ENCODE data around the gene DDX54. TPM values are rescaled to one million over a fixed set of nuclear protein-coding genes. Genes with fewer than 3 reads are reported as not detected.

Gene DDX54
- total RNA-seq, 1 experiment from 2014 or later, result 80.1 TPM

DNA sequence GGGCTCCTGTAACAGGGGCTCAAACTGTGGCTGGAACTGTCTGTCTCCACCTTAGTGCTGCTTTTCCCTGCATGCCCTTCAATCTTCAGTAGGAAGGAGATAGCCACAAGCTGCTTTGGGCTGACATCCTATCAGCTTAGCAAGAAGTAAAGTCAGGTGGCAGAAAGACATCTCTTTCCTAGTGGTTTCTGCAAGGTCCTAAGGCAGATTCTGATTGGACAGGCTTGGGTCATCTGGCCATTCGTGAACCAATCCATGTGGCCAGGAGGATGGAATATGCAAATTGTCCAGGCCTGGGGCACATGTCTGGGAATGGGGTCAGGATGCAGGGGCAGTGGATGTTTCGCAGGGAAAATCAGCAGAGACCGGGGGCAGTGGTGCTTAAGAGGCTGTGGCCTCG lies 5.5 kb upstream of the DDX54 start:
- Histone ChIP-seq H3K4me1 (replicated peaks; ENCODE audit: insufficient read depth) (peaks cover 42% of the 10 kb centered on the region), H3F3A (ENCODE audit: insufficient read depth, low read depth) (peaks cover 68% of the 10 kb centered on the region), H2AFZ (no peak overlapping the region), H3K27ac (no peak overlapping the region), H3K4me3 (no peak overlapping the region), H3K4me2 (no peak overlapping the region), H3K9me2 (ENCODE audit: insufficient read depth) (no peaks in the 10 kb centered on the region), H3K79me2 (ENCODE audit: low read depth) (peaks cover 20% of the 10 kb centered on the region), H3K9me3 (ENCODE audit: insufficient read depth, low read depth) (no peaks in the 10 kb centered on the region), H4K20me1 (ENCODE audit: insufficient read depth) (no peaks in the 10 kb centered on the region), H3K27me3 (ENCODE audit: insufficient read depth, low read depth) (no peaks in the 10 kb centered on the region), H3K36me3 (ENCODE audit: low read depth) (peaks cover 15% of the 10 kb centered on the region)
- POLR2A ChIA-PET (ENCODE audit: unreplicated experiment), result no interaction called here
- TF ChIP-seq, protein P1, sequence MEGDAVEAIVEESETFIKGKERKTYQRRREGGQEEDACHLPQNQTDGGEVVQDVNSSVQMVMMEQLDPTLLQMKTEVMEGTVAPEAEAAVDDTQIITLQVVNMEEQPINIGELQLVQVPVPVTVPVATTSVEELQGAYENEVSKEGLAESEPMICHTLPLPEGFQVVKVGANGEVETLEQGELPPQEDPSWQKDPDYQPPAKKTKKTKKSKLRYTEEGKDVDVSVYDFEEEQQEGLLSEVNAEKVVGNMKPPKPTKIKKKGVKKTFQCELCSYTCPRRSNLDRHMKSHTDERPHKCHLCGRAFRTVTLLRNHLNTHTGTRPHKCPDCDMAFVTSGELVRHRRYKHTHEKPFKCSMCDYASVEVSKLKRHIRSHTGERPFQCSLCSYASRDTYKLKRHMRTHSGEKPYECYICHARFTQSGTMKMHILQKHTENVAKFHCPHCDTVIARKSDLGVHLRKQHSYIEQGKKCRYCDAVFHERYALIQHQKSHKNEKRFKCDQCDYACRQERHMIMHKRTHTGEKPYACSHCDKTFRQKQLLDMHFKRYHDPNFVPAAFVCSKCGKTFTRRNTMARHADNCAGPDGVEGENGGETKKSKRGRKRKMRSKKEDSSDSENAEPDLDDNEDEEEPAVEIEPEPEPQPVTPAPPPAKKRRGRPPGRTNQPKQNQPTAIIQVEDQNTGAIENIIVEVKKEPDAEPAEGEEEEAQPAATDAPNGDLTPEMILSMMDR (conservative IDR thresholded peaks at IDR 0.05), result no peak
- no peak for TF ChIP-seq EZH2 (IDR thresholded peaks at IDR 0.05; ENCODE audit: low read depth)
- BruUV-seq (replicated peaks), result no TSS peak
- DNase-seq, result no peak
- CTCF ChIA-PET, result interaction anchor here (0.5 kb wide), 1 partner anchor 24 kb away, joined by 3 read pairs; no protein-coding TSS in a partner anchor
- intact Hi-C loops (cut with micrococcal nuclease; ENCODE audit: unreplicated experiment), result no loop called here

DNA sequence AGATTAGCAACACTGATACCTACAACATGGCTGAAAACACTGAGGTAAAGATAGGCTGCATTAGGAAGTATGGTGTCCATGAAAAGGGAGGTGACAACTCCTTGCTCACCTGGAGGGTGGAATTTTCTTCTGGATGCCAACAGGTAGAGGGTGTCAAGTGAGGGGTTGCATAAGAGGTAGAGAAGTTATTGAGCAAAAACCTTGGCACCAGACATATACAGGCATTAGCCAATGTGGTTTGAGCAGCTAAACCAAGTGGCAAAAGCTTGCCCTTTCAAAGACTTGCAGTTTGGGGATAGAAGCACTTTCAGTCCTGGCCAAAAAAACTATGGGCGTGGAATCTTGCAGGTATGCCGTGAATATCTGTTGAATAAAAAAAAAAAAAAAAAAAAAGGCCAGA lies 4.1 kb upstream of the DDX54 start:
- no TSS peak for BruUV-seq (replicated peaks)
- H3K27me3 ChIP-seq (ENCODE audit: insufficient read depth, low read depth), result no peaks in the 10 kb centered on the region
- H4K20me1 ChIP-seq (ENCODE audit: insufficient read depth), result 0 out of 2 replicates have a peak, but pooled peaks cover under 1% of the 10 kb centered on the region
- ChIA-PET POLR2A (ENCODE audit: unreplicated experiment) (interaction anchor here (0.5 kb wide), 1 partner anchor 17 kb away, joined by 32 read pairs; no protein-coding TSS in a partner anchor), CTCF (interaction anchor here (0.7 kb wide), 2 partner anchors 113 to 1161 kb away, joined by 3 to 12 read pairs; no protein-coding TSS in a partner anchor)
- TF ChIP-seq, protein P1 (conservative IDR thresholded peaks at IDR 0.05), result no peak
- TF ChIP-seq EZH2 (IDR thresholded peaks at IDR 0.05; ENCODE audit: low read depth), result no peak
- intact Hi-C loops (cut with micrococcal nuclease; ENCODE audit: unreplicated experiment), result no loop called here
- H3K4me2 ChIP-seq, result no peak overlapping the region
- peaks cover 15% of the 10 kb centered on the region for H3K36me3 ChIP-seq (ENCODE audit: low read depth)
- H3K4me1 ChIP-seq (replicated peaks; ENCODE audit: insufficient read depth), result peaks cover 33% of the 10 kb centered on the region
- H3K9me2 ChIP-seq (ENCODE audit: insufficient read depth), result no peaks in the 10 kb centered on the region
- peak in 1 of 2 experiments; percentile 80 for DNase-seq
- 0 out of 2 replicates have a peak overlapping the region, but pooled peaks have one; percentile 12 for H3K27ac ChIP-seq
- H3F3A ChIP-seq (ENCODE audit: insufficient read depth, low read depth), result peaks cover 62% of the 10 kb centered on the region
- H3K9me3 ChIP-seq (ENCODE audit: insufficient read depth, low read depth), result no peaks in the 10 kb centered on the region
- no peak overlapping the region for H2AFZ ChIP-seq
- no peak overlapping the region for H3K4me3 ChIP-seq
- peaks cover 24% of the 10 kb centered on the region for H3K79me2 ChIP-seq (ENCODE audit: low read depth)

DNA sequence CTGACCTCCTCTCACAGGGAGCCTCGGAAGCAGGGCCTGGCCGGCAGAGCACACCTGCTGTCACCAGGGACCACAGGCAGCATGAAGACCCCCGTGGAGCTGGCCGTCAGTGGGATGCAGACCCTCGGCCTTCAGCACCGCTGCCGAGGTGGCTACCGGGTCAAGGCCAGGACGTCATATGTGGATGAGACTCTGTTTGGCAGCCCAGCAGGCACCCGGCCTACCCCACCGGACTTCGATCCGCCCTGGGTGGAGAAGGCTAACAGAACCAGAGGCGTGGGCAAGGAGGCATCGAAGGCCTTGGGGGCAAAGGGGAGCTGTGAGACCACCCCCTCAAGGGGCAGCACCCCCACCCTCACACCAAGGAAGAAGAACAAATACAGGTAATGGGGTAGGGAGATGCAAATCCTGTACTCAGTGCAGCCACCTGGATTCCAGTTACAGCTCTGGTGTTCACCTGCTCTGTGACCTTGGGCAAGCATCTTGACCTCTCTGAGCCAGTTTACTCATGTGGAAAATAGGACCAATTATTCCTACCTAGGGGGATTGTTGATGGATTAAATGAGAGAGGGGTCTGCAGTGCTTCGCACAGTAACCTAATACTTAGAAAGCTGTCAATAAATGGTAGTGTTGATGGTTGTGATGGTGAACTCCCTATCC lies 1.5 kb upstream of the DDX54 start:
- H3K27ac ChIP-seq, result no peak overlapping the region
- peaks cover 24% of the 10 kb centered on the region for H4K20me1 ChIP-seq (ENCODE audit: insufficient read depth)
- H3F3A ChIP-seq (ENCODE audit: insufficient read depth, low read depth), result peaks cover 43% of the 10 kb centered on the region
- H3K9me2 ChIP-seq (ENCODE audit: insufficient read depth), result no peaks in the 10 kb centered on the region
- BruUV-seq (replicated peaks), result no TSS peak
- H3K9me3 ChIP-seq (ENCODE audit: insufficient read depth, low read depth), result no peaks in the 10 kb centered on the region
- DNase-seq, result no peak
- H2AFZ ChIP-seq, result no peak overlapping the region
- ChIA-PET POLR2A (ENCODE audit: unreplicated experiment) (no interaction called here), CTCF (no interaction called here)
- H3K27me3 ChIP-seq (ENCODE audit: insufficient read depth, low read depth), result no peaks in the 10 kb centered on the region
- peaks cover 19% of the 10 kb centered on the region for H3K36me3 ChIP-seq (ENCODE audit: low read depth)
- peaks cover 15% of the 10 kb centered on the region for H3K4me1 ChIP-seq (replicated peaks; ENCODE audit: insufficient read depth)
- H3K4me3 ChIP-seq, result peak overlapping the region; percentile 80; the same call in 1 of the 2 replicates
- intact Hi-C loops (cut with micrococcal nuclease; ENCODE audit: unreplicated experiment), result no loop called here
- TF ChIP-seq EZH2 (IDR thresholded peaks at IDR 0.05; ENCODE audit: low read depth), result no peak
- TF ChIP-seq, protein P1 (conservative IDR thresholded peaks at IDR 0.05), result no peak
- H3K4me2 ChIP-seq, result peak overlapping the region; percentile 91
- peaks cover 50% of the 10 kb centered on the region for H3K79me2 ChIP-seq (ENCODE audit: low read depth)

Data from PC-9 (cell line).